CD4-positive, alpha-beta T cell treated with Interleukin-17A for 4 hours (primary cell): ENCODE measurements around the gene SPRYD3.
"Not testable (repeated sequence)": the region's sequence is repeated elsewhere in the genome, so short reads cannot be mapped to it uniquely, and the experiment has no call there.

Experiments used
- DNase-seq: peaks from one replicate; pipeline ENCODE4 v3.0.0-alpha.2; 2020; ENCODE audit warnings: mixed read lengths

Gene SPRYD3

GRCh38 chr12:53079226-53080117 lies at the start of gene SPRYD3:
TSS of gene SPRYD3 (minus strand) at chr12:53079390. CDS start at chr12:53079333, 57 bp downstream.
- DNase-seq, result peak; percentile 97

- no peak for DNase-seq
Observed at GRCh38 chr12:53127169-53127568, 48.0 kb upstream of the SPRYD3 start.

GRCh38 chr12:53124352-53124723 lies 45.1 kb upstream of the SPRYD3 start:
- no peak for DNase-seq

GRCh38 chr12:53123578-53124351 lies 44.6 kb upstream of the SPRYD3 start:
- DNase-seq, result no peak

GRCh38 chr12:53122961-53123468 lies 43.8 kb upstream of the SPRYD3 start:
- DNase-seq, result no peak

GRCh38 chr12:53120685-53121525 lies 41.7 kb upstream of the SPRYD3 start:
- no peak for DNase-seq

- DNase-seq, result no peak
Observed at GRCh38 chr12:53118751-53119300, 39.6 kb upstream of the SPRYD3 start.

GRCh38 chr12:53115891-53116648 lies 36.9 kb upstream of the SPRYD3 start:
- no peak for DNase-seq

- DNase-seq, result no peak
Observed at GRCh38 chr12:53115112-53115890, 36.1 kb upstream of the SPRYD3 start.

- no peak for DNase-seq
Observed at GRCh38 chr12:53113951-53114350, 34.8 kb upstream of the SPRYD3 start.

GRCh38 chr12:53113136-53113705 lies 34.0 kb upstream of the SPRYD3 start:
- no peak for DNase-seq

GRCh38 chr12:53112431-53112830 lies 33.2 kb upstream of the SPRYD3 start:
- DNase-seq, result not testable (repeated sequence)

GRCh38 chr12:53107122-53107521 lies 27.9 kb upstream of the SPRYD3 start:
- no peak for DNase-seq

- no peak for DNase-seq
Observed at GRCh38 chr12:53105712-53106439, 26.7 kb upstream of the SPRYD3 start.

- no peak for DNase-seq
Observed at GRCh38 chr12:53105256-53105655, 26.1 kb upstream of the SPRYD3 start.

- DNase-seq, result peak; percentile 19
Observed at GRCh38 chr12:53103860-53104305, 24.7 kb upstream of the SPRYD3 start.

GRCh38 chr12:53102883-53103807 lies 24.0 kb upstream of the SPRYD3 start, which contains the start of gene SOAT2:
TSS of gene SOAT2 (plus strand) at chr12:53103486. CDS start at chr12:53103578, 92 bp downstream.
- peak; percentile 70 for DNase-seq
